Adrenal gland (tissue), 5 donors: ENCODE measurements around the gene RPRD1B.
"Not testable (repeated sequence)": the region's sequence is repeated elsewhere in the genome, so short reads cannot be mapped to it uniquely, and the experiment has no call there.

Source experiments
- CTCF ChIP-seq, 6 experiments: fragments of 450-650 bp in 4 of 6; fragments of 200-600 bp in 2 of 6; sonication (generic) in 1 of 6; IDR thresholded peaks; 1 replicate in 5 of 6; 2 replicates in 1 of 6; pipeline versions ENCODE4 v1.5.1 to v1.8.0; 2016 to 2021; ENCODE audit warnings: antibody characterized with exemption in 6 of 6, mild to moderate bottlenecking in 2 of 6, moderate library complexity in 1 of 6
- POLR2A ChIP-seq, 2 donors: fragments of 450-650 bp; IDR thresholded peaks; one replicate each; pipeline ENCODE4 v1.6.1; 2017; ENCODE audit warnings: antibody characterized with exemption in 2 of 2, mild to moderate bottlenecking in 2 of 2, moderate library complexity in 1 of 2
- donor health status: DM: no; HTN: no; CAD: no.

DNA sequence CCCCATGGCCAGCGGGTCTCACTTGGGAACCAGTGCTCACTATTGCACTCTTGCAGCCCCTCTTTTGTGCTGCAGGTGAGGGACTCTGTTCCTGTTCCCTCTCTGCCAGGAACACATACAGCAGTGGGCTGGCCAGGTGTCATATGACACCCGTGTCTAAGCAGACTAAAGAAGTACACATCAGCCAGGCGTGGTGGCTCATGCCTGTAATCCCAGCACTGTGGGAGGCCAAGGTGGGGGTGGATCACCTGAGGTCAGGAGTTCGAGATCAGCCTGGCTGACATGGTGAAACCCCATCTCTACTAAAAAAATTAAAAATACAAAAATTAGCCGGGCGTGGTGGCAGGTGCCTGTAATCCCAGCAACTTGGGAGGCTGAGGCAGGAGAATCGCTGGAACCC lies 74.4 kb downstream of the RPRD1B start:
- TF ChIP-seq CTCF, POLR2A (IDR thresholded peaks at IDR 0.05): not testable (repeated sequence)
